ENCODE results near the gene SAMD11.

Gene SAMD11

DNA sequence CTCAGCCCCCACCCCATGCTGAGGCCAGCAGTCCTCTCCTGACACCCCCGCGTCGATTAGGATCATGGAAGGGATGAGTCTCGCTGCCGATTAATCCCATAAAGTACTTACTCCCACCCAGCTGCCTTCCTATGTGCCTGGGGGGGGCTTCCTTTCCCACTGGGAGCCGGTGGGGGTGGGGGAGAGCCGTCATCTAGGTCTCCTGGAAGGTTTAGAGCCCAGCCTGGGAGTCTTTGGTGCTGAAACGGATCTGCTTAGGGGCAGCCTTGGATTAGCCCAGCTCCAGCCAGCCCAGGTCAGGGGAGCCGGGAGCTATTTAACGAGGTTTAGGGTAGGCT lies 9.8 kb downstream of the SAMD11 start:
- DNase-seq = no peak

DNA sequence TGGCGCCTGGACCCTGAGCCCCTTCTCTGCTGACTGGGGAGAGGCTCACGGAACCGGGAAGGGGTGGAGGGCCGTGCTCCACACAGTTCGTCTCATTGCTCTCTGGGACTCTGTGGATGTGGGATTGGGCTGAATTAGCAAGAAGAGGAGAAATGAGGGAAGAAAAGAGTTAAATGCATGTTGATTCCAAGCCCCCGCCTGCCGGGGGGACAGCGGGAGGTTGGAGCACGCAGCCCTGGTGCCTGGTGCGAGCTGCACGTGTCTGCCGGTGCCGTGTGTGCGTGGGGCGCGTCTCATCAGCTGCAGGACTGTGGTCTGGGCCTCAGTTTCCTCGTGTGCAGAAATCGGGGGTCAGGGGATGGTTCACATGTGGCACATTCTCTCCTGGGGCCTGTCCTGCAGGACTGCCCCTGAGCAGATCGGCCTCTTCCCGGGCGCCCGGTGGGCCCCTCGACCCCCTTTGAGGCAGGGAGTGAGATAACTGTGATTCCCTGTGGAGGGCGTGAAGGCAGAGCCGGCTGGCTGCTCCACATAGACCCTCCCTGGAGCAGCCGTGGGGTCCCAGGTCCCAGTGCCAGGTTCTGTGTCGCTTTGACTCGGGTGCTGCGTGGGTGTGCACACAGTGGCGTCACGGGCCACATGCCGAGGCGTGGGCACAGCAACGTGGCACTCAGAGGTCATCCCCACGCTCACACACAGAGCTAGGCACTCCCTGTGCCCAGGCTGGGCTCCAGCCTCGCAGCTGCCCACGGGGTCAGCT lies 11.4 kb downstream of the SAMD11 start:
- no peak for DNase-seq

DNA sequence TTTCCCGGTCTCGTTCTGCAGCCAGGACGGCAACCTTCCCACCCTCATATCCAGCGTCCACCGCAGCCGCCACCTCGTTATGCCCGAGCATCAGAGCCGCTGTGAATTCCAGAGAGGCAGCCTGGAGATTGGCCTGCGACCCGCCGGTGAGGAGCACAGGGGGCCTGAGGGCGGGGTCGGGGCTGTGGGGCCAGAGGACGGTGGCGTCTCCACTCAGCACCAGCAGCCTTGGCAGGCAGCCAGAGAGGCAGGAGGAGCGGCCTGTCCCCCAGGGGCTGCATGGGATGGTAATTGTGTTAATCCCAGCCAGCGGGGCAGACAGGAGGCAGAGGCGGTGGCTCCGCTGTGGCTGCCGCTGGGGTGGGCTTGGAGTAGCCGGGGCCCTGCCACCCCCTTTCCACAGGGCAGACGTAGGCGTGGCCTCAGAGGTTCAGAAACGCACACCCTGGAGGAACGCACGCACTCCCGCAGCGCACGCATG lies 12.1 kb downstream of the SAMD11 start:
- DNase-seq = peak; percentile 63

DNA sequence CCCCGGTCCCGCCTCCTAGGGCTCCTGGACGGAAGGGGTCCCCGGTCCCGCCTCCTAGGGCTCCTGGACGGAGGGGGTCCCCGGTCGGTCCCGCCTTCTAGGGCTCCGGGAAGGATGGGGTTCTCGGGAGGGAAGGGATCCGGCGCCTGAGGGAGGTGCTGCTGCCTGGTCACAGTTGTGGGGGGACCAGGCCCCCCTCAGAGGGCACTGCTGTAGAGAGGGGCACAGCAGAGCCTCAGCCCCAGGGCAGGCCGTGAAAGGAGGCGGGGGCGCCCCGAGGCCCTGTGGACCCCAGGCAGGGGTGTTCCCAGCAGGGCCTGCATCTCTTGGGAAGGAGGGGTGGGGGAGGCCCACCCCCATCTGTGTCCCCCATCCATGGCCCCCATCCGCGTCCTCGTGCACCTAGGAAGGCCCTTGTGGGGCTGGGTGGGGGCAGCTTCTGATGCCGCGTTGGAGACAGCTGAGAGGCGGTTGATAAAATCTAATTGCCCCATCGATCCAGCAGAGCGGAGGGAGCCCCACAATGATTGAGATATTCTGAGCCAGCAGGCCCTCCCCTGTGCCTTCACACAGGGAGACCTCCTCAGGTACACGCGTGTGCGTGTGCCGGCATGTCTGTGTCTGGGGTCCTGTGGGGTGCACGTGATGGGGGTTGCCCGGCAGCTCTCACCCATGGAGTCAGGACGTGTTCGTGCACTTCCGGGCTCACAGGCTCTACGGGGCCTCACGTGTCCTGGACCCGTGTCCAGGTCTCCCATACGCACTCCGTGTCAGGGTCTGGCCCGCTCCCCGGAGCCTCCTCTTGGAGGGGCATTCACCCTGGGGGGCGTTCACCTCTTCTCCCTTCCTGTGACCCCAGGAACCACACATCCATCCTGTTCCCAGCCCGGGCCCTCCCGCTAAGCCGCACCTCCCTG lies 12.9 kb downstream of the SAMD11 start:
- DNase-seq = no peak

DNA sequence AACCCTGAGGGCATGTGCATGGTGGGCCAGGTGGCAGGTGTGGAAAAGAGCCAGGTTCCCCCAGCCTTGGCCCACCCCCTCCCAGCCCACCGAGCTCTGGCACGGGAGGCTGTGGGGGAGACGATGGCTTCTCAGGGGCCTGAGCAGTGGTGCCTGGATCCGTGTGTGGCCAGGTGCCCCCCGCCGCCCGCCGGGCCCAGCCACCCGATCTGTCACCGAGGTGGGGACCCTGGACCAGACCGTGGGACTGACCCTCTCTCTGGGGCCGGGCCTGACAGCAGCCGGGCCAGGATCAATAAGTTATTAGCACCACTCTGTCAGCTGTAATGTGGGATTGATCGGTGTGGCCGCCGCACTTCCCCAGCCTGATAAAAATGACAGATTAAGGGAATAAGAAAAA lies 13.8 kb downstream of the SAMD11 start:
- no peak for DNase-seq

DNA sequence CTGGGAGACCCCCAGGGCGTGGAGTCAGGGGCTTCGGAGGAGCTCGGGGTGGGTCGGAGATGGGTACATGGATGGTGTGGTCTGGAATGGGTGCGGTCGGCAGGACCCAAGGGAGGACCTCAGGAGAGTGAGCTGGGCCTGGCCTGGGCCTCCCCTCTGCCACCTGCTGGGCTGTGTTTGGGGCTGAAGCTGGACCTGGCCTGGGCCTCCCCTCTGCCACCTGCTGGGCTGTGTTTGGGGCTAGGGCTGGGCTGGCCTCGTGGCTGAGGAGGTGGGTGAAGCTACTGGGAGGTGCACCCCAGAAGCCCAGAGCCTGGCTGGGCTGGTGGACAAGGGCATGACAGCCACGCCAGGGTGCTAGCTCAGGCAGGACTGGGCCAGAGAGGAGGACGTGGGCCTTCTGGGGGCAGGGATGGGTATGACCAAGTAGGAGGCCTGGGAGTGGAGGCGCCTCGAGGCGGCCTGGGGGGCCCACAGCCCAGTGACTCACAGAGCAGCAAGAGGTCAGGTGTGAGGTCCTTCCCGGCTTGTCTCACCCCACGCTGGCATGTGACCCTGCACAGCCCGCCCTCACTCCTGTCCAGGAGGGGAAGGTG lies 14.5 kb downstream of the SAMD11 start:
- DNase-seq = no peak

DNA sequence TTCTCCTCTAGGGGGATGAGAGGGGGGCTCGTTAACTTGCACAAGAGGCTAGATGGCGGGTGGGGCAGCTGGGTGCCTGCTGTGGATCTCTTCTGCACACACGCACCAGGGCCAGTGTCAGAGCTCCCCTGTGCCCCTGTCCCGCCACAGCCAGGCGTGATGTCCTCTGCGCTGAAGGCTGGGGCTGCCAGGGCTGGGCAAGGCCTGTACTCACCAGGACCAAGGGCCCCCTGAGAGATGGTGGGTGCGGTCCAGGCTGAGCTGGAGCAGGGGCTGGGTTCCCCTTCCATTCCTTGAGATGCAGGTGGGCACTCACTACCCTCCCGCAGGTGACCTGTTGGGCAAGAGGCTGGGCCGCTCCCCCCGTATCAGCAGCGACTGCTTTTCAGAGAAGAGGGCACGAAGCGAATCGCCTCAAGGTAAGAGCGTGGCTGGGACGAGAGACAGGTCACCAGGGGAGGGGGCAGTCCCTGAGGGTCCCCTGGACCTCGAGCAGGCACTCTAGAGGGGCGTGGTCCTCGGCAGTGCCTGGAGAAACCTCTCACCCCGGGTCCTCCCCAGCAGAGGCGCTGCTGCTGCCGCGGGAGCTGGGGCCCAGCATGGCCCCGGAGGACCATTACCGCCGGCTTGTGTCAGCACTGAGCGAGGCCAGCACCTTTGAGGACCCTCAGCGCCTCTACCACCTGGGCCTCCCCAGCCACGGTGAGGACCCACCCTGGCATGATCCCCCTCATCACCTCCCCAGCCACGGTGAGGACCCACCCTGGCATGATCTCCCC lies 15.2 kb downstream of the SAMD11 start:
- no peak for DNase-seq

DNA sequence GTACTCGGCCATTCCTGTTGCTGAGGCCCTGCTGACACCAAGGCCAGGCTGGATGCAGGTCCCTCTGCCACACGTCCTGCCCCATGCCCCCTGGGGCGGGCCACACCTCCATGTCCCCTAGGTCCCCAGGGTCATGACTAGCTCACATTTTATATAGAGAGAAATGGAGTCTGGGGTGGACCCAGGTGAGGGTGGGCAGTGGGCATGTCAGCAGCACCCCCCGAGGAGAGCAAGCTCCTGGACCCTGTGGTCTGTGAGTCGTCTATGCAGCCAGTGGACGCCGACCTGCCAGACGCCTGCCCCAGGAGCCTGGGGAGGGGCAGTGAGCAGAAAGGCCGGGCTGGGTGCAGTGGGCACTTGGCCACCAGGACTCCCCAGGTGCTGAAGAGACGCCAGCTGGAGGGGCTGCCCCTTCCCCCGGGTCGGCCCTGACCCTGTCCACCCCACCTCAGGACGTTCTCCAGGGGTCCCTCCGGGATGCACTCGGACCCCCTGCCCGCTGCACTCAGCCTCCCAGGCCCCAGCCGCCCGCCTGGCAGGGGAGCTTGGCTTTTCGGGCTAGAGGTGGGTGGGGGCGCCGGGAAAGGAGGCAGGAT lies 15.9 kb downstream of the SAMD11 start:
- no peak for DNase-seq

DNA sequence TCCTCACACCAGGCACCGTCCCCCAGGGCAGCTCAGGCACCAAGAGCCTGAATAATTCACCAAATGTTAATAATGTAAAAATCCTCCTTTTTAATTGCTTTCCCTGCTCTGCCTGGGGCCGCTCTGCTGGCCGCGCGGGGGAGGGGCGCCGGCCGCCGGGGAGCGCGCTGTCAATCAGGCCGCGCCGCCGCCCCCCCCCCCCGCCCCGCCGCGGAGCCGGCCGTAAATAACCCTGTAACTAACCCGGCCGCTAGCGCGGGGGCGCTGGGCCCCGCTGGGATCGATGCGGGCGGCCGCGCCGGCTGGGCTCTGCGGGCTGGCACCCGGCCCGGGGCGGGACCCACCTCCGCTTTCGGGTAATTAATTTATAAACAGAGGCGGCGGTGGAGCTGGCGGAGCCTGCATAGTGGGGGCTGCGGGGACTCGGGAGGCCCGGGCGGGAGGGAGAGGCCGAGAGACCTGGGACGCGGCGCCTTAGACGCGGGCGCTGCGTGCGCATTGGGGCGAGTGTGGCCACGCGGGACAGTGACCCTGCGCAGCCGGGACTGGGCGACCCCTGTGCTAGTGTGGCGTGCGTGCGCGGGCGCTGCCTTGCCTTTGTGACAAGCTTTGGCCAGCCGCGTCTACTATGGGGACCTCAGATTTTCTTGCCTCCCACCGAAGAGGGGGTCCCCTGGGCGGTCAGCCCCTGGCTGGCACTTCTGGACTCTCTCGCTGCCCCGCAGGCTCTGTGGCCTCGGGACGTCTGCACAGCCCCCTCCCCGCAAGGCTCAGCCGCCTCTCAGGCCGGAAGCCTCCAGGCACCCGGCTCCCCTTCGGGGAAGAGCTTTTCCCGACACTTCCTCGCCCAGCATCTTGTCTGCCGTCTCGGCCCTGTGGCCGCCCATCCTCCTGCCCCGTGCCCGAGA lies 16.6 kb downstream of the SAMD11 start:
- peak; percentile 60 for DNase-seq

DNA sequence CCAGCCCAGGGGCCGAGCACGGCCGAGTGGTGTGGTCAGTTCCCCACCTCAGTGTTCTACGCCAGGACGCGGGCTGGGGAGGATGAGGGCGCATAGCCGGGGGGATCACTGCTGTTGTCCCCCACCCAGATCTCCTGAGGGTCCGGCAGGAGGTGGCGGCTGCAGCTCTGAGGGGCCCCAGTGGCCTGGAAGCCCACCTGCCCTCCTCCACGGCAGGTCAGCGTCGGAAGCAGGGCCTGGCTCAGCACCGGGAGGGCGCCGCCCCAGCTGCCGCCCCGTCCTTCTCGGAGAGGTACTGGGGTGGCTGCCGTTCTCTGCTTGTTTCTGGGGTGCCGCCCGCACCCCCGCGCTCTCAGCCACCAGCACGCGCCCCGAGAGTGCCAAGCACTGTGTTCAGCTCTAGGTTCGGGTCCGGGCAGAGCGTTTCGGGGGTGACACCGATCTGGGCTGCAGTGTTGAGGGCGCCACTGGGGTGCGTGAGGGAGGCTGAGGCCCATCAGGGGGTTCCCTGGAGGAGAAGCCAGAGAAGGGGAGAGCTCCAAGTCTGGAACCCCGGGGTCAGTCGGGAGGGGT lies 17.4 kb downstream of the SAMD11 start:
- no peak for DNase-seq

DNA sequence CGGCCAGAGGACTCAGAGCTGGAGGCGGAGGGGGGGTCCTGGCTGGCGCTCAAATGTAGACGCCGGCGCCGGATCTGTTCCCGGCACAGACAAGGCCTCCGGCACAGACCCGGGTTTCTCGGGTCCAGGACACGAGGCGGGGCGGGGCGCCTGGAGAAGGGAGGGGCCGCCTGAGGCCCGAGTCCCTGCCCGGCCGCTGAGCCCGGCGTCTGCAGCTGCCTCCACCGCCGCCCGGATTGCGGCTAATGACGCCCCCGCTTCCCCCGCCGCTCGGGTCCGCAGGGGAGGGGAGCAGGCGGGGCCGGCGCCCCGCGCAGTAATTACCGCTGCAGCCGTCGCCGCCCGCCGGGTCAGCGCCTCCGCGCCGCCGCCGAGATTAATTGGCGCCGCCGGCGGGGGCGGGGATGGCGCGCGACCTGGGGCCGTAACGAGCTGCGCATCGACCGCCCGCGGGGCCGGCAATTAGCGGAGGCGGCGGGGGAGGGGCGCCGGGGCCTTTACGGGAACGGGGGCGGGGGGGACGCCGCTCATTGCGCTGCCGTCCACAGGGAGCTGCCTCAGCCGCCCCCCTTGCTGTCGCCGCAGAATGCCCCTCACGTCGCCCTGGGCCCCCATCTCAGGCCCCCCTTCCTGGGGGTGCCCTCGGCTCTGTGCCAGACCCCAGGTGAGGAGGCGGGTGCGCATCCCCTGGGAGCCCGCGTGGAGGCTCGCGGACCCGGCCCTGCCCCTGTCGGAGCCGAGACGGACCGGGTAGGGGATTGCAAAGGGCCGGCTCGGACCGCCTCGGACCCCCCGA lies 18.1 kb downstream of the SAMD11 start:
- DNase-seq = peak; percentile 78

DNA sequence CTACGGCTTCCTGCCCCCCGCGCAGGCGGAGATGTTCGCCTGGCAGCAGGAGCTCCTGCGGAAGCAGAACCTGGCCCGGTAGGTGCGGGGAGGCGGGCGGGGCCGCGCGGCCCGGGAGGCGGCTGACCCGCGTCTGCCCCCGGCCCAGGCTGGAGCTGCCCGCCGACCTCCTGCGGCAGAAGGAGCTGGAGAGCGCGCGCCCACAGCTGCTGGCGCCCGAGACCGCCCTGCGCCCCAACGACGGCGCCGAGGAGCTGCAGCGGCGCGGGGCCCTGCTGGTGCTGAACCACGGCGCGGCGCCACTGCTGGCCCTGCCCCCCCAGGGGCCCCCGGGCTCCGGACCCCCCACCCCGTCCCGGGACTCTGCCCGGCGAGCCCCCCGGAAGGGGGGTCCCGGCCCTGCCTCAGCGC lies 18.7 kb downstream of the SAMD11 start:
- peak; percentile 48 for DNase-seq

DNA sequence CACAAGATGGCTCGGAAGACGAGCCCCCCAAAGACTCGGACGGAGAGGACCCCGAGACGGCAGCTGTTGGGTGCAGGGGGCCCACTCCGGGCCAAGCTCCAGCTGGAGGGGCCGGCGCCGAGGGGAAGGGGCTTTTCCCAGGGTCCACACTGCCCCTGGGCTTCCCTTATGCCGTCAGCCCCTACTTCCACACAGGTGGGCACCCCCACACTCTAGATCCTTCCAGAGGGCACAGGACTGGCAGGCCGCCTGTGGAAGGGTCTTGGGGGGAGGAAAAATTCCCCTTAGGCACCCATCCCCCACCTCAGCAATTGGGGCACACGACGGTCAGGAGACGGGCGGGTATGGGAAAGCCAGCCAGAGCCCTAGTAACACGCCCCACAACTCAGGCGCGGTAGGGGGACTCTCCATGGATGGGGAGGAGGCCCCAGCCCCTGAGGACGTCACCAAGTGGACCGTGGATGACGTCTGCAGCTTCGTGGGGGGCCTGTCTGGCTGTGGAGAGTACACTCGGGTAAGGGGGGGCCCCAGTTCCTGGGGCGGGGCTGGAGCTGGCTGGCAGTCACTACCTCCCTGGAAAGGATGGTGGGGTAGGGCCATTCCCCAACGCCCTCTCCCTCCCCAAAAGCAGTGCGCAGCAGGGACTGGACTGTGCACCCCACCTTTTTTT lies 19.3 kb downstream of the SAMD11 start:
- DNase-seq = no peak

DNA sequence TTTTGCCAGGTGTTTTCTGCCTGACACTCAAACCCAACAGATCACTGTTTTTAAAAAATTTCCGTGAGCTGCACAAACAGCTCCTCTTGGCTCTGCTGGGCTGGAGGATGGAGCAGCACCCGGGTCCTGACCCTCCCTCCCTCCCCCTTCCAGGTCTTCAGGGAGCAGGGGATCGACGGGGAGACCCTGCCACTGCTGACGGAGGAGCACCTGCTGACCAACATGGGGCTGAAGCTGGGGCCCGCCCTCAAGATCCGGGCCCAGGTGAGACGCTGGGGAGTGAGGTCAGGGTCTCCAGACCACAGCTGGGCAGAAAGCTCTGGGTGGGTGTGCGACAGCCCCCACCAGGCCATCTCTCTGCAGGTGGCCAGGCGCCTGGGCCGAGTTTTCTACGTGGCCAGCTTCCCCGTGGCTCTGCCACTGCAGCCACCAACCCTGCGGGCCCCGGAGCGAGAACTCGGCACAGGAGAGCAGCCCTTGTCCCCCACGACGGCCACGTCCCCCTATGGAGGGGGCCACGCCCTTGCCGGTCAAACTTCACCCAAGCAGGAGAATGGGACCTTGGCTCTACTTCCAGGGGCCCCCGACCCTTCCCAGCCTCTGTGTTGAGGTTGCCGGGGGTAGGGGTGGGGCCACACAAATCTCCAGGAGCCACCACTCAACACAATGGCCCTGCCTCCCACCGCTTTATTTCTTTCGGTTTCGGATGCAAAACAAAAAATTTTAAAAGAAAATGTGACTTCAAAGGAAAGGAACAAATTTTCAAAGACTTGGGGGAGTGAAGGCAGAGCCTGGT lies 20.0 kb downstream of the SAMD11 start:
- no peak for DNase-seq

DNA sequence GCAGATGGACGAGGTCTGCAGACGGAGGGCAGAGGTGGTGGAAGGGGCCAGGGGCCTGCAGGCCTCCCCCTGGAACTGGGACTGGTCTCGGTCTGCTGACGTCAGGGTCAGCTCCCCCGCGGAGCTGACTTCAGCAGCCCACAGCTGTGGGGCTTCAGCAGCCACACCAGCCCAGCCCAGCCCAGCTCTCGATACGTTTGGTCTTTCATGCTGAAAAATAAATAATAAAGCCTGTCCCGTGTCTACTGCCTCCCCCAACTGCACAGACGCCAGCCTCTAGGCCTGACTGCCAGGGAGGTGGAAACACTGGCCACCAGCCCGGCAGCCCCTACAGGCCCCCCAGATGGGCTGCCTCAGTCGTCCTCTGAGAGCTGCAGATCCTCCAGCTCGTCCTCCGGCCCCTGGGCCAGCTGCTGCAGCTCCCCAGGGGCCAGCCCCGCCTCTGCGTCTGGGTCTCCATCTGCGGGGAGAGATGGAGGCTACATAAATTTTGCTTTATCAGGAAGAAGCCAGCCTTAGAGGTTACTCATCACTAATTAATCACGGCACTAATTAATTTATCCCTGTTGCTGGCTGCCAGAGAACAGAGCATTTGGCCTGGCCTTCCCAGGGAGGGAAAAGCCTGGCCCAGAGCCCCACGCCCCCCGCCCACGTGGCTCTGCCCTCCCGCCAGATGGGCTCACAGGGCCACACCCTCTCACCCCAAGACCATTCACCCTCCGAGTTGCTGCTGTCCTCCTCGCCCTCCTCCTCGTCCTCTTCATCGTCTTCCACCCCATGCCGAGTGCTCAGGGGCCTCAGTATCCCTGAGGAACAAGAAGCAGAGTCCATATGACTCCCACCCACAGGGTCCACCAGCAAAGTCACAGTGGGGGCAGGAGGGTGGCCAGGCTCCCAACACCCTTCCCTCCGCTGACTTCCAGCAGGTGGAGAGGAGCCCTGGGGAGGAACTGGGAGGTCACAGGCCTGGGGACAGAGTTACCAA lies 20.9 kb downstream of the SAMD11 start:
- DNase-seq = no peak

DNA sequence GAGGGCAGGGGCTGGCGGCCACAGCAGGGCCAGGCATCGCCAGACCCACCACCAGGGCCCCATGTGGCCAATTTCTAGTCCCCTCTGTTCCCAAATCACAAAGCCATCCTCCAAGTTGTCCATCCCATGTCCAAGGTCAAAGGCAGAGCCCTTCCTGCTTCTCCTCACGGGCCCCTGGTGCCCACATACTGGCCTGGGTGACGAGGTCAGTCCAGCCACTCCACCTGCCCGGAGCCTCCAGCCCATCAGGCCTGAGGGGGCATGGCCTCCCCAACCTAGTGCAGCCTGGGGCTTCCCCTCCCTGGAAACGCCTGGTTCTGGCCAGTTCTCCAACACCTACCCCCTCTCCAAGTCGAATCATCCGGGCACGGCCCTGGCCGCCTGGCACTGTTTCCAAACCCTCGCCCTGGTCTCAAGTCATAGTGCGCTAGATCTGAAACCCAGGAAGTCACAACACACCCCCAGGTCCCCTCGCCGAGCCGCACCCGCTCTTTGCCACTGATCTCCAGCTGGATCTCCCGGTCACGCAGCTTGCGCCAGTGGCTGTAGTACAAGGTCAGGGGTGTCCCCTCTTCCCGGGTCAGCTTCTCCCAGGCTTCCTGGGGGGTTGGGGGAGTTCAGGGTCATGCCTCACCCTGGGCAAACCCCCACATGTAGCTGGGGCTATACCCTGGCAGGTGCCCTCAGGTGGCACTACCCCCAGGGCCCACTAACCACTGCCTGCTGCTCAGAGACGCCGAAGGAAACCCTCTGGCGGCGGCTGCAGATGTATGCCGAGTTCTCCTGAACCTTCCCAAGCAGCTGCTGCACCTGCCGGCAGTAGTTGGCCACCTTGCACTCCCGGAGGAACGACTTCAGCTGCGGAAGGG lies 22.2 kb downstream of the SAMD11 start:
- no peak for DNase-seq
